GM18499 (cell line): ENCODE data around the gene F2R.

Experiments
- ATAC-seq: cut with Tn5 transposase; IDR thresholded peaks from one replicate; pipeline ENCODE4 v1.9.1; 2021; ENCODE audit warnings: moderate number of reproducible peaks; ENCODE audit not compliant: insufficient read depth, unreplicated experiment

Gene F2R

GRCh38 chr5:76690037-76690679, 25.8 kb upstream of the F2R start:
- ATAC-seq, result no peak

- ATAC-seq, result no peak
Measured at GRCh38 chr5:76690704-76691466, 25.0 kb upstream of the F2R start.

- no peak for ATAC-seq
Measured at GRCh38 chr5:76691467-76692273, 24.3 kb upstream of the F2R start.

GRCh38 chr5:76692274-76692540, 23.7 kb upstream of the F2R start:
- no peak for ATAC-seq

- no peak for ATAC-seq
Measured at GRCh38 chr5:76692651-76693050, 23.3 kb upstream of the F2R start.

- ATAC-seq, result no peak
Measured at GRCh38 chr5:76693141-76693540, 22.8 kb upstream of the F2R start.

- no peak for ATAC-seq
Measured at GRCh38 chr5:76694317-76694716, 21.6 kb upstream of the F2R start.

- no peak for ATAC-seq
Measured at GRCh38 chr5:76695346-76695745, 20.6 kb upstream of the F2R start.

GRCh38 chr5:76696251-76696650, 19.7 kb upstream of the F2R start:
- ATAC-seq, result no peak

GRCh38 chr5:76697670-76698069, 18.3 kb upstream of the F2R start:
- no peak for ATAC-seq

GRCh38 chr5:76700571-76700970, 15.4 kb upstream of the F2R start:
- ATAC-seq, result no peak

GRCh38 chr5:76701298-76701697, 14.6 kb upstream of the F2R start:
- no peak for ATAC-seq

GRCh38 chr5:76703707-76704106, 12.2 kb upstream of the F2R start:
- ATAC-seq, result no peak

GRCh38 chr5:76704131-76704663, 11.7 kb upstream of the F2R start:
- no peak for ATAC-seq

- ATAC-seq, result no peak
Measured at GRCh38 chr5:76705574-76705973, 10.4 kb upstream of the F2R start.

GRCh38 chr5:76709762-76710161, 6.2 kb upstream of the F2R start:
- ATAC-seq, result no peak

GRCh38 chr5:76710991-76711390, 4.9 kb upstream of the F2R start:
- ATAC-seq, result no peak

GRCh38 chr5:76714751-76715485, 1.0 kb upstream of the F2R start:
- ATAC-seq, result no peak

GRCh38 chr5:76715486-76715735, 515 bp upstream of the F2R start:
- no peak for ATAC-seq

GRCh38 chr5:76716456-76717157, 681 bp downstream of the F2R start:
- ATAC-seq, result no peak
